K562 (cell line): Measurements from ENCODE around the gene ARID3C. TPM values are rescaled to one million over a fixed set of nuclear protein-coding genes. Genes with fewer than 3 reads are reported as not detected.

Experiments
- ATAC-seq: fragments of 200-7000 bp; cut with Tn5 transposase; 3 replicates; pipeline ENCODE4 v1.9.1; 2020; ENCODE audit warnings: moderate library complexity
- BruUV-seq: library from RNA; stranded (reverse); fragments of 400-500 nt; replicated peaks from 2 replicates; lab custom pipeline; 2021; lab: Mats Ljungman, UMichigan
- CTCF ChIA-PET: fragments of 300-600 bp; formaldehyde crosslinking; extraction: SDS; loops from one replicate; lab custom pipeline; 2021; ENCODE audit warnings: low intra/inter-chr PET ratio; lab: Yijun Ruan, JAX
- POLR2A ChIA-PET: fragments of 300-600, 350-650 bp; sonication (Branson Sonifier 250); formaldehyde crosslinking; extraction: SDS; loops from one replicate; lab custom pipeline; 2021; ENCODE audit warnings: antibody characterized with exemption, inconsistent platforms; lab: Yijun Ruan, JAX
- DNase-seq, 4 experiments: peaks; one replicate each; pipeline versions ENCODE4 v3.0.0 to v3.0.0-alpha.2; 2011 to 2018; ENCODE audit warnings: low spot score in 3 of 4, mixed read lengths in 3 of 4; ENCODE audit errors: extremely low read depth in 1 of 4
- FAIRE-seq: peaks from 2 replicates; lab custom pipeline; 2011; peaks lifted over from hg19 to GRCh38; lab: Jason Lieb, UNC
- H2AFZ ChIP-seq: 2 replicates; pipeline ENCODE4 v1.6.0; 2011; ENCODE audit warnings: low read depth, low read length, control low read depth, inconsistent platforms
- H3K27ac ChIP-seq: fragments of 200-600 bp; 3 replicates; pipeline ENCODE4 v1.8.0; 2011; ENCODE audit warnings: low read depth, mild to moderate bottlenecking, control low read depth, inconsistent platforms, low read length, moderate library complexity, mixed read lengths; ENCODE audit errors: extremely low read depth
- H3K27me3 ChIP-seq, 2 experiments: fragments of 300-600 bp in 1 of 2; 2 replicates in 1 of 2; 3 replicates in 1 of 2; pipeline versions ENCODE4 v1.6.0 to v1.8.0; 2011; ENCODE audit warnings: inconsistent platforms in 2 of 2, low read length in 2 of 2, mild to moderate bottlenecking in 1 of 2, mixed read lengths in 1 of 2, moderate library complexity in 1 of 2; ENCODE audit not compliant: control insufficient read depth in 2 of 2, insufficient read depth in 2 of 2
- H3K36me3 ChIP-seq: fragments of 300-600 bp; 3 replicates; pipeline ENCODE4 v1.8.0; 2011; ENCODE audit warnings: mild to moderate bottlenecking, low read length, inconsistent platforms; ENCODE audit not compliant: control insufficient read depth, insufficient read depth
- H3K4me1 ChIP-seq, 2 experiments: fragments of 200-600 bp in 1 of 2; replicated peaks in 1 of 2; 2 replicates in 1 of 2; 3 replicates in 1 of 2; pipeline versions ENCODE4 v1.5.1 to v1.8.0; 2011; ENCODE audit warnings: inconsistent platforms in 2 of 2, low read length in 2 of 2, mild to moderate bottlenecking in 1 of 2, mixed read lengths in 1 of 2, moderate library complexity in 1 of 2; ENCODE audit not compliant: control insufficient read depth in 2 of 2, insufficient read depth in 2 of 2
- H3K4me2 ChIP-seq: 2 replicates; pipeline ENCODE4 v1.6.1; 2011; ENCODE audit warnings: low read length, control low read depth, inconsistent platforms, mixed read lengths; ENCODE audit not compliant: insufficient read depth
- H3K4me3 ChIP-seq: fragments of 200-600 bp; sonication (generic), shearing (Covaris generic); 2 replicates; pipeline ENCODE4 v1.5.1; 2016; ENCODE audit warnings: control low read depth, inconsistent platforms
- H3K79me2 ChIP-seq: fragments of 200-600 bp; 3 replicates; pipeline ENCODE4 v1.8.0; 2011; ENCODE audit warnings: low read length, inconsistent platforms; ENCODE audit not compliant: control insufficient read depth, insufficient read depth
- H3K9ac ChIP-seq, 2 experiments: 2 replicates each; pipeline versions ENCODE4 v1.6.0 to v1.6.1; 2011; ENCODE audit warnings: low read depth in 2 of 2, low read length in 2 of 2, control low read depth in 1 of 2, inconsistent platforms in 1 of 2, mild to moderate bottlenecking in 1 of 2, mixed read lengths in 1 of 2; ENCODE audit not compliant: insufficient read depth in 1 of 2
- H3K9me1 ChIP-seq: one replicate; pipeline ENCODE4 v1.6.0; 2011; ENCODE audit warnings: inconsistent platforms, mild to moderate bottlenecking, low read length, moderate library complexity; ENCODE audit not compliant: control insufficient read depth, insufficient read depth
- H3K9me3 ChIP-seq: replicated peaks from 2 replicates; pipeline ENCODE4 v1.5.1; 2011; ENCODE audit warnings: low read depth, low read length, inconsistent platforms; ENCODE audit not compliant: control insufficient read depth, insufficient read depth
- H4K20me1 ChIP-seq: replicated peaks from 2 replicates; pipeline ENCODE4 v1.6.1; 2011; ENCODE audit warnings: low read length, inconsistent platforms, mixed read lengths; ENCODE audit not compliant: control insufficient read depth, insufficient read depth
- ATF6 ChIP-seq: sonication (generic); formaldehyde crosslinking; IDR thresholded peaks from 2 replicates; pipeline ENCODE4 v1.4.0; 2020; ENCODE audit warnings: mild to moderate bottlenecking, missing genetic modification reagents
- BCL6 ChIP-seq: fragments of 250-450 bp; sonication (Bioruptor Pico); IDR thresholded peaks from 2 replicates; pipeline ENCODE4 v1.4.0; 2020
- GATAD2B ChIP-seq: fragments of 450-650 bp; IDR thresholded peaks from 2 replicates; pipeline ENCODE4 v1.6.1; 2017; ENCODE audit warnings: mild to moderate bottlenecking, borderline replicate concordance
- JUND ChIP-seq, 2 experiments: IDR thresholded peaks; 2 replicates in 1 of 2; 3 replicates in 1 of 2; pipeline ENCODE4 v1.6.1; 2011; ENCODE audit warnings: borderline replicate concordance in 2 of 2, low read depth in 2 of 2, low read length in 2 of 2, improper control_type of control experiment in 1 of 2, missing biosample characterization in 1 of 2, missing genetic modification characterization in 1 of 2, missing genetic modification reagents in 1 of 2
- MITF ChIP-seq: IDR thresholded peaks from 2 replicates; pipeline ENCODE4 v1.6.1; 2014; ENCODE audit warnings: antibody characterized with exemption
- NFIC ChIP-seq: fragments of 450-650 bp; IDR thresholded peaks from 2 replicates; pipeline ENCODE4 v1.6.1; 2017; ENCODE audit warnings: mild to moderate bottlenecking, inconsistent platforms
- NFRKB ChIP-seq: fragments of 450-650 bp; IDR thresholded peaks from 2 replicates; pipeline ENCODE4 v1.6.1; 2016; ENCODE audit warnings: low read depth
- POU5F1 ChIP-seq: fragments of 150-350 bp; IDR thresholded peaks from 2 replicates; pipeline ENCODE4 v1.6.1; 2014; ENCODE audit warnings: borderline replicate concordance, low read length, low read depth, mild to moderate bottlenecking; ENCODE audit not compliant: partially characterized antibody
- RBM17 ChIP-seq: fragments of 200-400 bp; formaldehyde crosslinking; IDR thresholded peaks from 2 replicates; pipeline ENCODE4 v1.6.1; 2017; ENCODE audit warnings: low read depth, mild to moderate bottlenecking, low read length, borderline replicate concordance
- SETDB1 ChIP-seq: IDR thresholded peaks from one replicate; pipeline ENCODE4 v1.6.1; 2012; ENCODE audit warnings: low read length, control low read depth, inconsistent platforms
- TEAD2 ChIP-seq: fragments of 450-650 bp; IDR thresholded peaks from 2 replicates; pipeline ENCODE4 v1.6.1; 2016; ENCODE audit warnings: missing genetic modification characterization, control low read depth, missing compliant biosample characterization
- THAP7 ChIP-seq: fragments of 250-450 bp; sonication (Bioruptor Pico); IDR thresholded peaks from 2 replicates; pipeline ENCODE4 v1.5.0; 2021
- TRIM28 ChIP-seq: fragments of 450-650 bp; IDR thresholded peaks from 2 replicates; pipeline ENCODE4 v1.6.1; 2017
- XRCC3 ChIP-seq: fragments of 450-650 bp; IDR thresholded peaks from 2 replicates; pipeline ENCODE4 v1.6.1; 2017; ENCODE audit warnings: mild to moderate bottlenecking, moderate library complexity
- ZBTB34 ChIP-seq: fragments of 250-450 bp; sonication (Bioruptor Pico); IDR thresholded peaks from 2 replicates; pipeline ENCODE4 v1.8.0; 2021; ENCODE audit warnings: mild to moderate bottlenecking, moderate library complexity
- ZNF224 ChIP-seq: sonication (generic); formaldehyde crosslinking; IDR thresholded peaks from 2 replicates; pipeline ENCODE4 v1.8.0; 2022; ENCODE audit warnings: mild to moderate bottlenecking, missing genetic modification reagents
- ZNF282 ChIP-seq: sonication (generic); formaldehyde crosslinking; IDR thresholded peaks from 2 replicates; pipeline ENCODE4 v1.8.1; 2023; ENCODE audit warnings: missing genetic modification reagents
- ZNF431 ChIP-seq: sonication (generic); formaldehyde crosslinking; IDR thresholded peaks from 2 replicates; pipeline ENCODE4 v1.8.0; 2022; ENCODE audit warnings: mild to moderate bottlenecking, missing genetic modification reagents
- ZNF695 ChIP-seq: fragments of 450-650 bp; formaldehyde crosslinking; IDR thresholded peaks from 2 replicates; pipeline ENCODE4 v1.4.0; 2020; ENCODE audit warnings: mild to moderate bottlenecking, moderate library complexity
- WGBS: fragments of 100-300 bp; shearing (Covaris generic); methylation state at CpG from one replicate; pipeline ENCODE4 v1.1.6; 2016; ENCODE audit warnings: low coverage, mixed read lengths; ENCODE audit not compliant: insufficient coverage; ENCODE audit errors: missing lambda C conversion rate; 5-methylcytosine and 5-hydroxymethylcytosine counted together
- in situ Hi-C: fragments of 300-500 bp; cut with MboI; formaldehyde crosslinking; loops from 4 replicates; pipeline ENCODE4 v1.15.0; 2018; ENCODE audit warnings: inconsistent platforms, mixed read lengths
- intact Hi-C: fragments of 100-400 bp; cut with micrococcal nuclease; formaldehyde crosslinking; loops from 2 replicates; pipeline ENCODE4 v1.14.2; 2022
- polyA plus RNA-seq, 8 experiments: library from polyadenylated mRNA; depleted of rRNA in 4 of 8; stranded (reverse) in 5 of 8; unstranded in 3 of 8; fragments of >200 nt; fragmentation: Nextera tagmentation in 2 of 8; fragmentation: Illumina TruSeq in 1 of 8; extraction: Ambion mirVana in 2 of 8; extraction: Trizol in 1 of 8; gene quantifications; 2 replicates each; pipeline versions ENCODE4 v1.2.1 to v1.2.3, GENCODE V29; 2011 to 2014; ENCODE audit warnings: inconsistent platforms in 1 of 8, missing spikeins in 1 of 8
- total RNA-seq, 7 experiments: library from RNA; depleted of rRNA in 6 of 7; stranded (reverse); fragments of >200 nt in 6 of 7; fragmentation: Illumina TruSeq in 2 of 7; extraction: Trizol in 2 of 7; gene quantifications; 2 replicates each; pipeline versions ENCODE4 v1.2.1 to v1.2.3, GENCODE V29; 2011 to 2021; ENCODE audit warnings: low replicate concordance in 1 of 7

The ARID3C gene
- total and polyA plus RNA-seq, 9 of the 15 experiments (the other 6 are each of a cell fraction or from before 2014, with no cell fraction given): not detected

GRCh38 chr9:34647651-34648050 lies 18.8 kb upstream of the ARID3C start:
- Histone ChIP-seq H3K9ac (peak overlapping the region; percentile 80 to 90), H3K36me3 (peaks cover 27% of the 10 kb centered on the region; the same call in 2 of the 3 replicates), H3K27ac (peak overlapping the region; percentile 75; the same call in 2 of the 3 replicates), H2AFZ (peak overlapping the region; percentile 97), H3K9me3 (no peaks in the 10 kb centered on the region), H3K4me1 (peaks cover 29 to 39% of the 10 kb centered on the region in 2 experiments), H3K9me1 (peaks cover 7% of the 10 kb centered on the region), H3K79me2 (peaks cover 21% of the 10 kb centered on the region), H3K27me3 (no peaks in the 10 kb centered on the region), H3K4me3 (peak overlapping the region; percentile 84), H3K4me2 (peak overlapping the region; percentile 92), H4K20me1 (no peaks in the 10 kb centered on the region)
- FAIRE-seq (peak; percentile 6), DNase-seq (peak in 2 of 4 experiments; percentile 35 to 60), ATAC-seq (peak; percentile 26; the same call in 2 of the 3 replicates)
- intact Hi-C loops (no loop called here), in situ Hi-C loops (no loop called here)
- POLR2A ChIA-PET: interaction anchor here (0.6 to 1.2 kb wide), 4 partner anchors 12 to 41 kb away, joined by 3 to 4 read pairs (median 3); no protein-coding TSS in a partner anchor
- 3% methylated on average over 3 of the region's 10 CpGs for WGBS
- CTCF ChIA-PET: interaction anchor here (1.0 to 1.2 kb wide), 2 partner anchors 17 to 54 kb away, joined by 3 read pairs; no protein-coding TSS in a partner anchor
- BruUV-seq: no TSS peak
- TF ChIP-seq ZNF224 (CRISPR knock-in tag) (no peak), TEAD2 (tag) (no peak), GATAD2B (no peak), TRIM28 (no peak), NFRKB (no peak), BCL6 (CRISPR knock-in tag) (no peak), JUND (IDR thresholded peaks at IDR 0.05; ENCODE audit: borderline replicate concordance, low read depth, low read length) (no peak), JUND (tag; IDR thresholded peaks at IDR 0.05; ENCODE audit: borderline replicate concordance, low read depth, low read length) (0 out of 3 replicates have a peak, but pooled peaks have one; percentile 10), SETDB1 (no peak), RBM17 (no peak), NFIC (no peak), POU5F1 (no peak), THAP7 (CRISPR knock-in tag) (no peak), ZBTB34 (CRISPR knock-in tag) (no peak), MITF (peak; percentile 63; the same call in 1 of the 2 replicates), ZNF431 (CRISPR knock-in tag) (no peak), ZNF695 (CRISPR knock-in tag) (no peak), ZNF282 (CRISPR knock-in tag) (no peak), ATF6 (no peak), XRCC3 (no peak)
